ENCODE data around the gene NBPF3.
A peak's percentile ranks its signal among the peaks of the same experiment; 100 is the strongest.

- TF ChIP-seq, protein P1, sequence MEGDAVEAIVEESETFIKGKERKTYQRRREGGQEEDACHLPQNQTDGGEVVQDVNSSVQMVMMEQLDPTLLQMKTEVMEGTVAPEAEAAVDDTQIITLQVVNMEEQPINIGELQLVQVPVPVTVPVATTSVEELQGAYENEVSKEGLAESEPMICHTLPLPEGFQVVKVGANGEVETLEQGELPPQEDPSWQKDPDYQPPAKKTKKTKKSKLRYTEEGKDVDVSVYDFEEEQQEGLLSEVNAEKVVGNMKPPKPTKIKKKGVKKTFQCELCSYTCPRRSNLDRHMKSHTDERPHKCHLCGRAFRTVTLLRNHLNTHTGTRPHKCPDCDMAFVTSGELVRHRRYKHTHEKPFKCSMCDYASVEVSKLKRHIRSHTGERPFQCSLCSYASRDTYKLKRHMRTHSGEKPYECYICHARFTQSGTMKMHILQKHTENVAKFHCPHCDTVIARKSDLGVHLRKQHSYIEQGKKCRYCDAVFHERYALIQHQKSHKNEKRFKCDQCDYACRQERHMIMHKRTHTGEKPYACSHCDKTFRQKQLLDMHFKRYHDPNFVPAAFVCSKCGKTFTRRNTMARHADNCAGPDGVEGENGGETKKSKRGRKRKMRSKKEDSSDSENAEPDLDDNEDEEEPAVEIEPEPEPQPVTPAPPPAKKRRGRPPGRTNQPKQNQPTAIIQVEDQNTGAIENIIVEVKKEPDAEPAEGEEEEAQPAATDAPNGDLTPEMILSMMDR (conservative IDR thresholded peaks at IDR 0.05; ENCODE audit: low read length) = peak; percentile 50
- TF ChIP-seq EZH2phosphoT487 (IDR thresholded peaks at IDR 0.05; ENCODE audit: borderline replicate concordance, low read depth, low read length) = no peak
These were observed 71.1 kb downstream of the NBPF3 start for GRCh38 chr1:21510885-21511578.

Data from OCI-LY7 (cell line).